PC-9 (cell line): ENCODE results near the gene GABRB3. TPM values are rescaled to one million over a fixed set of nuclear protein-coding genes. Genes with fewer than 3 reads are reported as not detected.

Experiments
- BruUV-seq: library from RNA; stranded (reverse); fragments of 400-500 nt; replicated peaks from 2 replicates; lab custom pipeline; 2021; lab: Mats Ljungman, UMichigan
- CTCF ChIA-PET: fragments of 300-600 bp; sonication (Branson Sonifier 250); formaldehyde crosslinking; loops from one replicate; lab custom pipeline; 2022; ENCODE audit warnings: antibody characterized with exemption; lab: Charles Lee
- POLR2A ChIA-PET: fragments of 300-600 bp; sonication (Branson Sonifier 250); formaldehyde crosslinking; loops from one replicate; lab custom pipeline; 2022; ENCODE audit warnings: antibody characterized with exemption; ENCODE audit not compliant: unreplicated experiment; lab: Charles Lee
- DNase-seq, 2 experiments: peaks; one replicate each; pipeline versions ENCODE4 v3.0.0 to v3.0.0-alpha.2; 2015 to 2022; ENCODE audit warnings: mixed read lengths in 1 of 2
- H2AFZ ChIP-seq: fragments of 200-600 bp; sonication (generic); 2 replicates; pipeline ENCODE4 v1.8.1; 2017; ENCODE audit warnings: antibody characterized with exemption
- H3F3A ChIP-seq: fragments of 200-600 bp; sonication (generic); 2 replicates; pipeline ENCODE4 v1.8.1; 2017; ENCODE audit warnings: antibody characterized with exemption, mild to moderate bottlenecking, low read depth; ENCODE audit not compliant: insufficient read depth
- H3K27ac ChIP-seq: fragments of 200-600 bp; sonication (generic); 2 replicates; pipeline ENCODE4 v1.6.1; 2016; ENCODE audit warnings: mixed run types
- H3K27me3 ChIP-seq: fragments of 200-600 bp; sonication (generic); 2 replicates; pipeline ENCODE4 v1.6.1; 2016; ENCODE audit warnings: low read depth, mixed run types; ENCODE audit not compliant: insufficient read depth
- H3K36me3 ChIP-seq: fragments of 200-600 bp; sonication (generic); 2 replicates; pipeline ENCODE4 v1.6.1; 2016; ENCODE audit warnings: low read depth, mixed run types
- H3K4me1 ChIP-seq: fragments of 200-600 bp; sonication (generic); replicated peaks from 2 replicates; pipeline ENCODE4 v1.6.1; 2016; ENCODE audit warnings: mixed run types; ENCODE audit not compliant: insufficient read depth
- H3K4me2 ChIP-seq: fragments of 200-600 bp; sonication (generic); 2 replicates; pipeline ENCODE4 v1.6.1; 2017; ENCODE audit warnings: mixed run types
- H3K4me3 ChIP-seq: fragments of 200-600 bp; sonication (generic); 2 replicates; pipeline ENCODE4 v1.6.1; 2016; ENCODE audit warnings: mixed run types
- H3K79me2 ChIP-seq: fragments of 200-600 bp; sonication (generic); 2 replicates; pipeline ENCODE4 v1.6.1; 2017; ENCODE audit warnings: low read depth, mixed run types
- H3K9me2 ChIP-seq: fragments of 200-600 bp; sonication (generic); 2 replicates; pipeline ENCODE4 v1.8.1; 2017; ENCODE audit warnings: mild to moderate bottlenecking; ENCODE audit not compliant: insufficient read depth
- H3K9me3 ChIP-seq: fragments of 200-600 bp; sonication (generic); 2 replicates; pipeline ENCODE4 v1.8.1; 2016; ENCODE audit warnings: low read depth; ENCODE audit not compliant: insufficient read depth
- H4K20me1 ChIP-seq: fragments of 200-600 bp; sonication (generic); 2 replicates; pipeline ENCODE4 v1.8.1; 2017; ENCODE audit not compliant: insufficient read depth
- CTCF ChIP-seq: fragments of 200-600 bp; sonication (generic); conservative IDR thresholded peaks from 2 replicates; pipeline ENCODE4 v1.6.1; 2017; ENCODE audit warnings: mixed run types, antibody characterized with exemption, mild to moderate bottlenecking, moderate library complexity
- EZH2 ChIP-seq: fragments of 200-600 bp; sonication (generic); IDR thresholded peaks from 2 replicates; pipeline ENCODE4 v1.8.0; 2017; ENCODE audit warnings: antibody characterized with exemption, low read depth
- intact Hi-C: fragments of 100-400 bp; cut with micrococcal nuclease; formaldehyde crosslinking; loops from one replicate; pipeline ENCODE4 v1.10.0; 2022; ENCODE audit not compliant: unreplicated experiment
- total RNA-seq: library from RNA; stranded (reverse); gene quantifications from 2 replicates; pipeline ENCODE4 v1.2.3, GENCODE V29; 2021

The GABRB3 gene
- total RNA-seq, 1 experiment from 2014 or later, result 6.3 TPM

- H3K4me1 ChIP-seq, result no peaks in the 10 kb centered on the region
- H3K27ac ChIP-seq, result no peak overlapping the region
- CTCF ChIA-PET, result no interaction called here
- no peaks in the 10 kb centered on the region for H4K20me1 ChIP-seq
- POLR2A ChIA-PET, result interaction anchor here (0.8 kb wide), 1 partner anchor 57 kb away, joined by 8 read pairs; no protein-coding TSS in a partner anchor
- no peaks in the 10 kb centered on the region for H3K27me3 ChIP-seq
- no peaks in the 10 kb centered on the region for H3K79me2 ChIP-seq
- no peaks in the 10 kb centered on the region for H3K9me3 ChIP-seq
- H3K36me3 ChIP-seq, result no peaks in the 10 kb centered on the region
- no peak overlapping the region for H3K4me2 ChIP-seq
- H3F3A ChIP-seq, result no peaks in the 10 kb centered on the region
- intact Hi-C loops, result no loop called here
- no peak for DNase-seq
- H2AFZ ChIP-seq, result no peak overlapping the region
- H3K4me3 ChIP-seq, result no peak overlapping the region
- no TSS peak for BruUV-seq
- no peaks in the 10 kb centered on the region for H3K9me2 ChIP-seq
- no peak for TF ChIP-seq CTCF
- TF ChIP-seq EZH2, result no peak
These were observed 74.3 kb downstream of the GABRB3 start for GRCh38 chr15:26698555-26698954.

- no TSS peak for BruUV-seq
- H3K9me2 ChIP-seq, result no peaks in the 10 kb centered on the region
- no peak for DNase-seq
- H3K36me3 ChIP-seq, result no peaks in the 10 kb centered on the region
- no peaks in the 10 kb centered on the region for H3K4me1 ChIP-seq
- intact Hi-C loops, result no loop called here
- TF ChIP-seq EZH2, result no peak
- TF ChIP-seq CTCF, result no peak
- no peak overlapping the region for H3K27ac ChIP-seq
- no peak overlapping the region for H3K4me3 ChIP-seq
- ChIA-PET POLR2A (interaction anchor here (0.8 kb wide), 1 partner anchor 56 kb away, joined by 8 read pairs; no protein-coding TSS in a partner anchor), CTCF (no interaction called here)
- H3K27me3 ChIP-seq, result no peaks in the 10 kb centered on the region
- no peaks in the 10 kb centered on the region for H4K20me1 ChIP-seq
- no peak overlapping the region for H2AFZ ChIP-seq
- no peaks in the 10 kb centered on the region for H3K79me2 ChIP-seq
- no peaks in the 10 kb centered on the region for H3K9me3 ChIP-seq
- no peak overlapping the region for H3K4me2 ChIP-seq
- H3F3A ChIP-seq, result no peaks in the 10 kb centered on the region
These were observed 75.0 kb downstream of the GABRB3 start for GRCh38 chr15:26697913-26698312.

GRCh38 chr15:26691249-26691648, 81.6 kb downstream of the GABRB3 start:
- no peak for DNase-seq
- H3K4me2 ChIP-seq, result no peak overlapping the region
- ChIA-PET CTCF (no interaction called here), POLR2A (no interaction called here)
- no peaks in the 10 kb centered on the region for H3K36me3 ChIP-seq
- H3K9me2 ChIP-seq, result no peaks in the 10 kb centered on the region
- intact Hi-C loops, result no loop called here
- no peak for TF ChIP-seq CTCF
- TF ChIP-seq EZH2, result no peak
- no peak overlapping the region for H3K4me3 ChIP-seq
- no peaks in the 10 kb centered on the region for H3K9me3 ChIP-seq
- BruUV-seq, result no TSS peak
- no peaks in the 10 kb centered on the region for H3F3A ChIP-seq
- no peaks in the 10 kb centered on the region for H3K4me1 ChIP-seq
- H3K27ac ChIP-seq, result no peak overlapping the region
- H2AFZ ChIP-seq, result no peak overlapping the region
- no peaks in the 10 kb centered on the region for H4K20me1 ChIP-seq
- no peaks in the 10 kb centered on the region for H3K79me2 ChIP-seq
- H3K27me3 ChIP-seq, result peaks cover 4% of the 10 kb centered on the region; the same call in 1 of the 2 replicates
